ENCODE results near the gene ANKRD30B. TPM values are rescaled to one million over a fixed set of nuclear protein-coding genes. Genes with fewer than 3 reads are reported as not detected.

ANKRD30B gene, protein sequence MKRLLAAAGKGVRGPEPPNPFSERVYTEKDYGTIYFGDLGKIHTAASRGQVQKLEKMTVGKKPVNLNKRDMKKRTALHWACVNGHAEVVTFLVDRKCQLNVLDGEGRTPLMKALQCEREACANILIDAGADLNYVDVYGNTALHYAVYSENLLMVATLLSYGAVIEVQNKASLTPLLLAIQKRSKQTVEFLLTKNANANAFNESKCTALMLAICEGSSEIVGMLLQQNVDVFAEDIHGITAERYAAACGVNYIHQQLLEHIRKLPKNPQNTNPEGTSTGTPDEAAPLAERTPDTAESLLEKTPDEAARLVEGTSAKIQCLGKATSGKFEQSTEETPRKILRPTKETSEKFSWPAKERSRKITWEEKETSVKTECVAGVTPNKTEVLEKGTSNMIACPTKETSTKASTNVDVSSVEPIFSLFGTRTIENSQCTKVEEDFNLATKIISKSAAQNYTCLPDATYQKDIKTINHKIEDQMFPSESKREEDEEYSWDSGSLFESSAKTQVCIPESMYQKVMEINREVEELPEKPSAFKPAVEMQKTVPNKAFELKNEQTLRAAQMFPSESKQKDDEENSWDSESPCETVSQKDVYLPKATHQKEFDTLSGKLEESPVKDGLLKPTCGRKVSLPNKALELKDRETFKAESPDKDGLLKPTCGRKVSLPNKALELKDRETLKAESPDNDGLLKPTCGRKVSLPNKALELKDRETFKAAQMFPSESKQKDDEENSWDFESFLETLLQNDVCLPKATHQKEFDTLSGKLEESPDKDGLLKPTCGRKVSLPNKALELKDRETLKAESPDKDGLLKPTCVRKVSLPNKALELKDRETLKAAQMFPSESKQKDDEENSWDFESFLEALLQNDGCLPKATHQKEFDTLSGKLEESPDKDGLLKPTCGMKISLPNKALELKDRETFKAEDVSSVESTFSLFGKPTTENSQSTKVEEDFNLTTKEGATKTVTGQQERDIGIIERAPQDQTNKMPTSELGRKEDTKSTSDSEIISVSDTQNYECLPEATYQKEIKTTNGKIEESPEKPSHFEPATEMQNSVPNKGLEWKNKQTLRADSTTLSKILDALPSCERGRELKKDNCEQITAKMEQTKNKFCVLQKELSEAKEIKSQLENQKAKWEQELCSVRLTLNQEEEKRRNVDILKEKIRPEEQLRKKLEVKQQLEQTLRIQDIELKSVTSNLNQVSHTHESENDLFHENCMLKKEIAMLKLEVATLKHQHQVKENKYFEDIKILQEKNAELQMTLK (N-terminal part only)
- total RNA-seq: 0.73 and 1.4 TPM in 2 replicates

DNA sequence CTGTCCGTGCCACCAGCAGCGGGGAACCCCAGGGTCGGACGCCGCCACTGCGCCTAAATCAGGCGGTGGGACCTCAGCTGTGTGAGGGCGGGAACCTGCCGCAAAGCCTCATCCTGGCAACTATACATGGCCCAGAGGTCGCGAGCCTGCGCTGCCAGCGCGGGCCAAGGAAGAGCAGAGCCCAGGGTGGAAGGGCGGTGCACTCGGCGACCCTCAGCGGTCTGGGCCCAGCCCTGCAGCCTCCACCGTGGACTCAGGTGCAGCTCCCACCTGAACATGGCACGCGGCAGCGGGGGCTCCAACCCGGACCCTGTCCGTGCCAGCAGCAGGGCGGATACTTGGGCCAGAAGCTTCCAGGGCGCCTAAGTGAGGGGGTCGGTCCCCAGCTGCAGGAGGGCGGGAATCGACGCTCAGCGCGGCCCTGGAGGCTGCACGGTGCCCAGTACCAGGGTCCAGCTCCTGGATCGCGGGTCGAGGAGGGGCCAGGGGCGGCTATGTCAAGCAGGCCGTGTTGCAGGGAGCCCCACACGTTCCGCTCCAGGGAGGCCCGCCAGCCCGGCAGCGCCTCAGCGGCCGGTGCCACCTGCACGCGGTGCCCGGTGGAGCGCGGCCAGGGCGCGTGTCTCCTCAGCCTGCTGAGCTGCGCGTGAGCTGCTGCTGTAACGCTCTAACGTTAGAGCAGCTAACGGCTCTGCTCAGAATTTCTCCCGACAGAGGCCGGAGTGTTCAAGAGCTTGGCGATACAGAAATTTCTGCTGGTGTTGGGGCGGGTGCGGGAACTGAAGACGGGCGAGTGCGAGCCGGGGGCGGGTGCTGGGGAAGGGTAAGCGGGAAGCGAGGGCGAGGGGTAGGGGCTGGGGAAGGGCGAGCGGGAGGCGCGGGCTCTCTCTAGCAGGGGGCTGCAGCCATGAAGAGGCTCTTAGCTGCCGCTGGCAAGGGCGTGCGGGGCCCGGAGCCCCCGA, at the start of gene ANKRD30B:
ANKRD30B (plus strand) TSS at position 660 of the 962 bp plus-strand sequence; CDS start at position 908, 248 bp downstream.

Other genes starting within 250 kb of the ANKRD30B start
- under 0.01 TPM in 2 replicates for gene POTEC, start 204.6 kb upstream of the ANKRD30B start, total RNA-seq

Data from smooth muscle cell of the pulmonary artery (primary cell).